Peyer's patch (tissue), 4 donors: ENCODE data around the gene AKAP12.

Experiments used
- CTCF ChIP-seq, 6 experiments: fragments of 450-650 bp in 4 of 6; fragments of 200-600 bp in 2 of 6; sonication (generic) in 1 of 6; IDR thresholded peaks; one replicate each; pipeline ENCODE4 v1.5.1; 2017 to 2019; ENCODE audit warnings: antibody characterized with exemption in 6 of 6, mild to moderate bottlenecking in 3 of 6, moderate library complexity in 1 of 6
- POLR2A ChIP-seq, 2 donors: fragments of 450-650 bp; IDR thresholded peaks; one replicate each; pipeline ENCODE4 v1.5.1; 2017; ENCODE audit warnings: antibody characterized with exemption in 2 of 2, mild to moderate bottlenecking in 2 of 2, moderate library complexity in 2 of 2

- no peak for TF ChIP-seq POLR2A (IDR thresholded peaks at IDR 0.05)
- TF ChIP-seq CTCF (IDR thresholded peaks at IDR 0.05), result no peak
Measured at GRCh38 chr6:151327101-151327500, 87.3 kb downstream of the AKAP12 start.
